ENCODE results near the gene MAGEE1. TPM values are rescaled to one million over a fixed set of nuclear protein-coding genes. Genes with fewer than 3 reads are reported as not detected.

Gene MAGEE1
- total RNA-seq, 1 experiment from 2014 or later = 1.7 TPM

DNA sequence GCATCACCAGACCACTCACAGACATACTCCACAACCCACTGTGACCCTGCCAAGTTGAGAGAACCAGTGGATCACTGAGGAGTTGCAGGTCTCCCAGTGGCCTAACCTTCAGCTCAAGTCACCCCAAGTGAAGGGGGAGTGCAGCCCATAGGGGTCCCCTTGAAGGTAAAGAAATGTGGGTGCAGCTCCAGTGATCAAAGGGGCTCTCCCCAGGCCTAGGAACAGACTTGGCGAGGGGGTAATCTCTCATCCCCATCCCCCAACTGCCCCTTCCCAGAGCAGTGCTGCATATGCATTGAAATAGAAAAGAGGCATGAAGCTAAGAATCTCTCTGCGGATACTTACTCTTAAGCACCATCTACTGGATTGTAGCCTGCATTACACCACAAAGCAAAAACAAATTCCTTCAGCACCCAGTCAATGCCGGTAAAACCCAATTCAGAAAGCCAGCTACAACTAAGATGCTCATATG is 27.0 kb downstream of the MAGEE1 start:
- Histone ChIP-seq H3K9ac (ENCODE audit: low read length) (no peak overlapping the region), H3K27me3 (ENCODE audit: low read length) (no peaks in the 10 kb centered on the region), H4K20me1 (ENCODE audit: low read length) (no peaks in the 10 kb centered on the region), H3K4me1 (ENCODE audit: insufficient read depth, low read length) (no peaks in the 10 kb centered on the region), H3K9me3 (ENCODE audit: low read length) (no peaks in the 10 kb centered on the region), H3K79me2 (ENCODE audit: low read length) (no peaks in the 10 kb centered on the region), H3K4me2 (ENCODE audit: low read length) (no peak overlapping the region), H3K27ac (ENCODE audit: low read length) (no peak overlapping the region), H3K4me3 (ENCODE audit: low read length) (no peak overlapping the region), H3K36me3 (ENCODE audit: low read depth, low read length) (no peaks in the 10 kb centered on the region), H2AFZ (ENCODE audit: low read length) (no peak overlapping the region), H3F3A (ENCODE audit: low read length, unreplicated experiment) (no peaks in the 10 kb centered on the region), H3K9me2 (replicated peaks; ENCODE audit: low read length) (no peaks in the 10 kb centered on the region)
- DNase-seq (peak; percentile 50), ATAC-seq (peak; percentile 54)
- POLR2A ChIA-PET (ENCODE audit: unreplicated experiment) = no interaction called here
- BruUV-seq (replicated peaks) = no TSS peak
- CTCF ChIA-PET = interaction anchor here (0.6 to 1.8 kb wide), 2 partner anchors 176 to 1566 kb away, joined by 4 to 8 read pairs; no protein-coding TSS in a partner anchor
- intact Hi-C loops (cut with micrococcal nuclease) = loop anchor here (1.0 to 2.0 kb wide), 2 partner anchors 28 to 175 kb away; partner anchors contain the start of gene MAGEE1
- TF ChIP-seq EZH2 (IDR thresholded peaks at IDR 0.05; ENCODE audit: low read length, unreplicated experiment) (no peak), EZH2phosphoT487 (IDR thresholded peaks at IDR 0.05; ENCODE audit: borderline replicate concordance, low read length) (no peak)
- TF ChIP-seq, protein P1, sequence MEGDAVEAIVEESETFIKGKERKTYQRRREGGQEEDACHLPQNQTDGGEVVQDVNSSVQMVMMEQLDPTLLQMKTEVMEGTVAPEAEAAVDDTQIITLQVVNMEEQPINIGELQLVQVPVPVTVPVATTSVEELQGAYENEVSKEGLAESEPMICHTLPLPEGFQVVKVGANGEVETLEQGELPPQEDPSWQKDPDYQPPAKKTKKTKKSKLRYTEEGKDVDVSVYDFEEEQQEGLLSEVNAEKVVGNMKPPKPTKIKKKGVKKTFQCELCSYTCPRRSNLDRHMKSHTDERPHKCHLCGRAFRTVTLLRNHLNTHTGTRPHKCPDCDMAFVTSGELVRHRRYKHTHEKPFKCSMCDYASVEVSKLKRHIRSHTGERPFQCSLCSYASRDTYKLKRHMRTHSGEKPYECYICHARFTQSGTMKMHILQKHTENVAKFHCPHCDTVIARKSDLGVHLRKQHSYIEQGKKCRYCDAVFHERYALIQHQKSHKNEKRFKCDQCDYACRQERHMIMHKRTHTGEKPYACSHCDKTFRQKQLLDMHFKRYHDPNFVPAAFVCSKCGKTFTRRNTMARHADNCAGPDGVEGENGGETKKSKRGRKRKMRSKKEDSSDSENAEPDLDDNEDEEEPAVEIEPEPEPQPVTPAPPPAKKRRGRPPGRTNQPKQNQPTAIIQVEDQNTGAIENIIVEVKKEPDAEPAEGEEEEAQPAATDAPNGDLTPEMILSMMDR (conservative IDR thresholded peaks at IDR 0.05; ENCODE audit: low read depth, low read length) = peak; percentile 61

DNA sequence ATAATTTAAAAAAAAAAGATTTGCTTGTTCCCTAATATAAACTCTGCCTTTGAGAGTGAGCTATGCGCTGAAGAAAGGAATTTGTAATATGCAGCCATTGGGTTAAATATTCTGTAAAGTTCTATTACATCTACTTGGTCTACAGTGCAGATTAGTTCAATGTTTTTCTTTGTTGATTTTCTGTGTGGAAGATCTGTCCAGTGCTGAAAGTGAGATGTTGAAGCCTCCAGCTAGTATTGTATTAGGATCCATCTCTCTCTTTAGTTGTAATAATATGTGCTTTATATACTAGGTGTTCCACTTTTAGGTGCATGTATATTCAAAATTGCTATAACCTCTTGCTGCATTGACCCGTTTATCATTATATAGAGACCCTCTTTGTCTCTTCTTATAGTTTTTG is 49.8 kb downstream of the MAGEE1 start:
- BruUV-seq (replicated peaks) = no TSS peak
- TF ChIP-seq EZH2 (IDR thresholded peaks at IDR 0.05; ENCODE audit: low read length, unreplicated experiment) = no peak
- TF ChIP-seq, protein P1 (conservative IDR thresholded peaks at IDR 0.05; ENCODE audit: low read depth, low read length) = no peak
- TF ChIP-seq EZH2phosphoT487 (IDR thresholded peaks at IDR 0.05; ENCODE audit: borderline replicate concordance, low read length) = no peak
- DNase-seq = no peak
- no peak overlapping the region for H2AFZ ChIP-seq (ENCODE audit: low read length)
- no peak overlapping the region for H3K4me3 ChIP-seq (ENCODE audit: low read length)
- no peak overlapping the region for H3K9ac ChIP-seq (ENCODE audit: low read length)
- ChIA-PET CTCF (no interaction called here), POLR2A (ENCODE audit: unreplicated experiment) (no interaction called here)
- intact Hi-C loops (cut with micrococcal nuclease) = no loop called here
- H3K9me3 ChIP-seq (ENCODE audit: low read length) = no peaks in the 10 kb centered on the region
- no peaks in the 10 kb centered on the region for H3K36me3 ChIP-seq (ENCODE audit: low read depth, low read length)
- H3K4me2 ChIP-seq (ENCODE audit: low read length) = no peak overlapping the region
- ATAC-seq = no peak
- no peaks in the 10 kb centered on the region for H3K4me1 ChIP-seq (ENCODE audit: insufficient read depth, low read length)
- no peak overlapping the region for H3K27ac ChIP-seq (ENCODE audit: low read length)
- no peaks in the 10 kb centered on the region for H3K9me2 ChIP-seq (replicated peaks; ENCODE audit: low read length)
- H4K20me1 ChIP-seq (ENCODE audit: low read length) = no peaks in the 10 kb centered on the region
- H3K27me3 ChIP-seq (ENCODE audit: low read length) = no peaks in the 10 kb centered on the region
- H3K79me2 ChIP-seq (ENCODE audit: low read length) = no peaks in the 10 kb centered on the region
- H3F3A ChIP-seq (ENCODE audit: low read length, unreplicated experiment) = no peaks in the 10 kb centered on the region
